Colonic mucosa (tissue), 4 donors: ENCODE measurements around the gene C1QL1. TPM values are rescaled to one million over a fixed set of nuclear protein-coding genes. Genes with fewer than 3 reads are reported as not detected.

Source experiments
- DNase-seq: peaks from one replicate; pipeline ENCODE4 v3.0.0-alpha.2; 2020
- H3K27ac ChIP-seq: fragments of 200-600 bp; one replicate; pipeline ENCODE4 v1.8.0; 2021
- H3K27me3 ChIP-seq: fragments of 200-600 bp; one replicate; pipeline ENCODE4 v1.8.0; 2021
- H3K36me3 ChIP-seq: fragments of 200-600 bp; one replicate; pipeline ENCODE4 v1.8.0; 2021
- H3K4me1 ChIP-seq: fragments of 200-600 bp; one replicate; pipeline ENCODE4 v1.8.0; 2021; ENCODE audit warnings: mild to moderate bottlenecking
- H3K4me3 ChIP-seq: fragments of 200-600 bp; one replicate; pipeline ENCODE4 v1.8.0; 2021
- H3K9ac ChIP-seq, 2 donors: one replicate each; pipeline ENCODE4 v1.7.0; 2013; ENCODE audit warnings: control low read depth in 2 of 2, low read depth in 2 of 2, low read length in 2 of 2
- H3K9me3 ChIP-seq: fragments of 200-600 bp; one replicate; pipeline ENCODE4 v1.8.0; 2021
- intact Hi-C: fragments of 100-400 bp; cut with DNase I; formaldehyde crosslinking; loops from one replicate; pipeline ENCODE4 v1.14.1; 2022
- total RNA-seq, 2 donors: library from RNA; stranded (reverse); fragmentation: NEBNext Ultra II Directional in 1 of 2; extraction: Animal tissue kit (Norgen Biotek cat#: 25700) in 1 of 2; gene quantifications; one replicate each; pipeline ENCODE4 v1.2.1, GENCODE V29; 2021
- TF ChIP-seq, protein P1 (sequence below): fragments of 200-600 bp; IDR thresholded peaks from one replicate; pipeline ENCODE4 v1.8.0; 2022; ENCODE audit warnings: antibody characterized with exemption, mild to moderate bottlenecking
- donor health status: healthy.
- donor health status: DM: no; HTN: no; CAD: no.
- donor health status: DM: no; HTN: no; CAD: no.

C1QL1 gene
- total RNA-seq, 2 donors from 2014 or later: 1.2 to 1.9 TPM

DNA sequence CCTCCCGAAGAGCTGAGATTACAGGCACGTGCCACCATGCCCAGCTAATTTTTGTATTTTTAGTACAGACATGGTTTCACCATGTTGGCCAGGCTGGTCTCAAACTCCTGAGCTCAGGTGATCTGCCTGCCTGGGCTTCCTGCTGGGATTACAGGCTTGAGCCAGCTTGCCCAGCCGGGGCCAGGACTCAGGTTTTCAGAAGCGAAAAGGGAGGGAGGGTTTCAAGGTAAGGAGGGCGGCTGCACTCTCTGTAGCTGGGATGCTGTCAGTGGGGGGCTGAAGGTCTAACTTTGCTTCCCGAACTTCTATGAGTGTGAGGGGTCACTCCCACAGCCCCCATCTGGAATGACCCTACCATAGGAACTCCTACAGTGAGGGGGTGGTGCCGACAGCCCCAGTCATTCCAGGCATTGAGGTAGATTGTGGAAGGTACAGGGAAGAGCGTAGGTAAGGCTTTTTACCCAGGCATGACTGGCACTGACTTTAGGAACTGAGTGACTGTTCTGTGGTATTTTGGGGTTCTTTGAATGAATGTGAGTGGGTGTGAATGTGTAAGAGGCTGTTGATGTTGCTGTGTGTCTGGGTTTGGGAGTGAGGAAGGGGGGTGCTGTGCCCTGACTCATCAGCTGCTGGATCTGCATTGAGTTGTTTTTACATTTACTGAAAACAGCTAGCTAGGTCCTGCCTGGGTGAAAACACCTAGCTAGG, 3.8 kb upstream of the C1QL1 start:
- TF ChIP-seq, protein P1, sequence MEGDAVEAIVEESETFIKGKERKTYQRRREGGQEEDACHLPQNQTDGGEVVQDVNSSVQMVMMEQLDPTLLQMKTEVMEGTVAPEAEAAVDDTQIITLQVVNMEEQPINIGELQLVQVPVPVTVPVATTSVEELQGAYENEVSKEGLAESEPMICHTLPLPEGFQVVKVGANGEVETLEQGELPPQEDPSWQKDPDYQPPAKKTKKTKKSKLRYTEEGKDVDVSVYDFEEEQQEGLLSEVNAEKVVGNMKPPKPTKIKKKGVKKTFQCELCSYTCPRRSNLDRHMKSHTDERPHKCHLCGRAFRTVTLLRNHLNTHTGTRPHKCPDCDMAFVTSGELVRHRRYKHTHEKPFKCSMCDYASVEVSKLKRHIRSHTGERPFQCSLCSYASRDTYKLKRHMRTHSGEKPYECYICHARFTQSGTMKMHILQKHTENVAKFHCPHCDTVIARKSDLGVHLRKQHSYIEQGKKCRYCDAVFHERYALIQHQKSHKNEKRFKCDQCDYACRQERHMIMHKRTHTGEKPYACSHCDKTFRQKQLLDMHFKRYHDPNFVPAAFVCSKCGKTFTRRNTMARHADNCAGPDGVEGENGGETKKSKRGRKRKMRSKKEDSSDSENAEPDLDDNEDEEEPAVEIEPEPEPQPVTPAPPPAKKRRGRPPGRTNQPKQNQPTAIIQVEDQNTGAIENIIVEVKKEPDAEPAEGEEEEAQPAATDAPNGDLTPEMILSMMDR: no peak
- peaks cover 44% of the 10 kb centered on the region for H3K27me3 ChIP-seq
- intact Hi-C loops: no loop called here
- H3K9ac ChIP-seq: no peak overlapping the region
- H3K4me1 ChIP-seq: no peaks in the 10 kb centered on the region
- no peaks in the 10 kb centered on the region for H3K36me3 ChIP-seq
- H3K4me3 ChIP-seq: no peak overlapping the region
- H3K27ac ChIP-seq: no peak overlapping the region
- H3K9me3 ChIP-seq: no peaks in the 10 kb centered on the region
- DNase-seq: no peak

DNA sequence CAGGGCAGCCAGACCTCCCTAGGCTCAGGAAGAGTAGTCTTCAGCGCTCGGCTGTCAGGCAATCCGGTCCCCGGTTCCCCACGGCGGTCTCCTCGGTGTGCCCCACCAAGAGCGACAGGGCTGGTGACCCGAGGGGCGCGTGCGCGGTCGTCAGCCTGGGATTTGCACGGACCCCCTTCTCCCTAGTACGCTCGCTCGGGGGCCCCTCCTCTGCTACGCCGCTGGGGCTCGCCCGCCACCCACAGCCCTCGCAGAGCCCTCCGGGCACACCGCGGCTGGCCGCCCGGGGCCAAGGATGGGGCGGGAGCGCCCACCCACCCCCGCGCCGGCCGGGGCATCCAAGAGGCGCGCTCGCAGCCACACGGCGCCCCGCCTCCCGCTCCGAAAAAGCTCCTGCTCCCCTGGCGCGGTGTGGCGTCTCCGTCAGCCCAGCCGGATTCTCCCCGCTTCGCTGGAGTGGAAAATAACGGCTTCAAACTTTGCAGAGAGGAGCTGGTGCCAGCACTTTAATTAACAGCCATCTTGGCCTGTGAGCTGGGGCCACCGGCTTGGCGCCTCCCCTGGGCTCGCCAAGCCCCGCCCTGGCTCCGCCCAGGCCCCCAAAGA, 2.1 kb upstream of the C1QL1 start:
- TF ChIP-seq, protein P1: no peak
- Histone ChIP-seq H3K27me3 (peaks cover 60% of the 10 kb centered on the region), H3K9me3 (no peaks in the 10 kb centered on the region), H3K9ac (peak overlapping the region; percentile 23 to 50), H3K4me1 (no peaks in the 10 kb centered on the region), H3K4me3 (peak overlapping the region; percentile 28), H3K27ac (no peak overlapping the region), H3K36me3 (no peaks in the 10 kb centered on the region)
- DNase-seq: no peak
- intact Hi-C loops: no loop called here

DNA sequence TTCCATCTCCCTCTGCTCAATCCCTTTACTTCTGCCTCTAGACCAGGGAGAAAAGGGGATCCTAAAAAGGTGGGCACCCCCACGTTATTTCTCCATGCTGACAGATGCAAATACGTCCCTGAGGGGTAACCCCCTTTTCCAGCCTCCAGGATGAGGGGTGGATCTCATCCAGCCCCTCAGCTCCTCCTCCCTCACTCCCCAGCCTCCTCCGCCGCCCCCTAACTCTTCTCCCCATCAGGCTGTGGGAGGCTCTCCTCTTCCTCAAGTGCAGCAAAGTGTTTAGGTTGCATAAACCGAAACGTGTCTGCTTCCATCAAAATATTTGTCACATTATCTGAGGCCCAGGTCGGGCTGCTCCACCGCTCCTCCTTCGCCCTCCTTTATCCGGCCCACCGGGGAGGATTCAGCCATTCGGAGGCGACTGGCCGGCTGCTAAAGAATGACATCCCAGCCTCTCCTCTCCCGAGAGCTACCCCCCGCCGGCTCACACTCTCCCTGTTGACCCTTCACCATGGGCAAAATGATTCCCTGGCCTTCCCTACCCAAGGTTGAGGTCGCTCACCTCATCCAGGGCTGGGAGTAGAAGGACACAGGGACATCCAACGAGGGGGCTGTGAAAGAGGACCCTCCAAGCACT, 1.2 kb upstream of the C1QL1 start:
- Histone ChIP-seq H3K27me3 (peaks cover 60% of the 10 kb centered on the region), H3K27ac (no peak overlapping the region), H3K9me3 (no peaks in the 10 kb centered on the region), H3K9ac (peak overlapping the region in 1 of 2 donors; percentile 13), H3K4me1 (no peaks in the 10 kb centered on the region), H3K4me3 (no peak overlapping the region), H3K36me3 (no peaks in the 10 kb centered on the region)
- DNase-seq: no peak
- intact Hi-C loops: no loop called here
- TF ChIP-seq, protein P1: no peak

DNA sequence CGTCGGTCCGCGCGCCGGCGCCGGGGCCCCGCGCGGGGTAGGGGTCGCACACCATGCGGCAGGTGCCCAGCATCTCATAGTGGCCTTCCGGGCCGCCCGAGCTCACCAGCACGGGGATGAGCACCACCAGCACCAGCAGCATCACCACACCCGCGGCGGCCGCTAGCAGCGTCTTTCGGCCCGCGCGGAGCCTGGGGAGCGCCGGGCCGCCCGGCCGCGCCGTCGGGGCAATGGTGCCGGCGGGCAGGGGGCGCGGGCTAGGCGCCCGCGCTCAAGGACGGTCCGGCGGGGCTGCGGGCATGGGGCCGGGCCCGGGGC, 237 bp downstream of the C1QL1 start:
- Histone ChIP-seq H3K4me1 (no peaks in the 10 kb centered on the region), H3K36me3 (no peaks in the 10 kb centered on the region), H3K27ac (no peak overlapping the region), H3K27me3 (peaks cover 60% of the 10 kb centered on the region), H3K9ac (peak overlapping the region in 1 of 2 donors; percentile 8), H3K9me3 (no peaks in the 10 kb centered on the region), H3K4me3 (peak overlapping the region; percentile 19)
- intact Hi-C loops: no loop called here
- TF ChIP-seq, protein P1: no peak
- DNase-seq: no peak

DNA sequence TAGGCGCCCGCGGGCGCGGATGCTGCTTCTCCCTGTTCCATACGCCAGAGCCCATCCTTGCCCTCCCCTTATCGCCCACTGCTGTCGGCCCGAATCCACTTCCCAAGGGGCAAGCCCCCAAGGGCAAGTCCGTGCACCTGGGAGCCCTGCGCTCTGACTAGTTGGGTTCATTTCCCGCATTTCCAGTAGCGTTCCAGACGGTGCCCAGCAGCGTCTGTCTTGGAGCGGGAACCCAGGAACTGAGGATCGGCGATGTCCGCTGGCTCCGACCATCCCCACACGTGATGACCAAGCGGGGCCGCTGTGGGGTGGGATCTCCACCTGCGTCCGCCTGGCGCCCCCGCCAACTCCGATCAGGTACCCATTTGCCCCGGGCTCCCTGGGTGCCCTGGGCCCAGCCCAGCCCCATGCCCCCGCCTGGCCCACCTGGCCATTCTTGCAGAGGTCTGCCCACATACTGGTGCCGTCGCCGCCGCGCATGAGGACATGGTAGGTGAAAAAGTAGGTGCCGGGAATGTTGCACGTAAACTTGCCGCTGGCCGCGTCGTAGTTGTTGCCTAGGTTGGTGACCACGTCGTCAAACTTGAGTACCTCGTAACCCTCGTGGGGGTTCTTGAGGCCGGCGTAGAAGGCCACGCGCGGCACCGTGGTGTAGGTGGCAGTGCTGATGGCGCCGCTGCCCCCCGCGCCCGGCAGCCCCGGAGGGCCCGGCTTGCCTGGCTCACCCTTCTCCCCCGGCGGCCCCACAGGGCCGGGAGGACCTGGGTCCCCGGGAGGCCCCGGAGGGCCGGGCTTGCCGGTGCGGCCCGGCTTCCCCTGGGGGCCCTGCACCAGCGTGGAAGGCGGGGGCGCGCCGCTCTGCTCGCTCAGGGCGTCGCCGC, 837 bp downstream of the C1QL1 start:
- intact Hi-C loops: no loop called here
- DNase-seq: no peak
- Histone ChIP-seq H3K27me3 (peaks cover 59% of the 10 kb centered on the region), H3K4me1 (no peaks in the 10 kb centered on the region), H3K27ac (no peak overlapping the region), H3K36me3 (no peaks in the 10 kb centered on the region), H3K9me3 (no peaks in the 10 kb centered on the region), H3K4me3 (peak overlapping the region; percentile 19), H3K9ac (peak overlapping the region in 1 of 2 donors; percentile 8)
- TF ChIP-seq, protein P1: no peak
